DND-41 (cell line): ENCODE data around the gene EXOC4.

Experiments
- ATAC-seq: fragments of 200-7000 bp; cut with Tn5 transposase; 3 replicates; pipeline ENCODE4 v1.9.1; 2021; ENCODE audit warnings: low read depth; ENCODE audit not compliant: insufficient read depth
- DNase-seq: peaks from one replicate; pipeline ENCODE4 v3.0.0-alpha.2; 2020
- H2AFZ ChIP-seq: 2 replicates; pipeline ENCODE4 v1.6.0; 2012; ENCODE audit warnings: low read depth, low read length
- H3K27ac ChIP-seq: 2 replicates; pipeline ENCODE4 v1.5.1; 2012; ENCODE audit warnings: low read length, inconsistent platforms
- H3K27me3 ChIP-seq: fragments of 200-600 bp; sonication (generic); 2 replicates; pipeline ENCODE4 v1.6.0; 2012; ENCODE audit warnings: low read length, mild to moderate bottlenecking, inconsistent platforms; ENCODE audit not compliant: insufficient read depth, poor library complexity
- H3K36me3 ChIP-seq: 2 replicates; pipeline ENCODE4 v1.5.1; 2012; ENCODE audit warnings: low read length, inconsistent platforms; ENCODE audit not compliant: insufficient read depth
- H3K4me1 ChIP-seq: 2 replicates; pipeline ENCODE4 v1.5.1; 2012; ENCODE audit warnings: mild to moderate bottlenecking, low read length; ENCODE audit not compliant: insufficient read depth
- H3K4me2 ChIP-seq: 2 replicates; pipeline ENCODE4 v1.6.0; 2012; ENCODE audit warnings: mild to moderate bottlenecking, moderate library complexity, low read length, inconsistent platforms; ENCODE audit not compliant: insufficient read depth
- H3K4me3 ChIP-seq, 2 experiments: fragments of 200-600 bp in 1 of 2; shearing (Covaris generic) in 1 of 2; 2 replicates each; pipeline ENCODE4 v1.5.1; 2012 to 2016; ENCODE audit warnings: inconsistent platforms in 2 of 2, low read length in 2 of 2, mild to moderate bottlenecking in 2 of 2, low read depth in 1 of 2, moderate library complexity in 1 of 2
- H3K79me2 ChIP-seq: 2 replicates; pipeline ENCODE4 v1.6.0; 2012; ENCODE audit warnings: low read length, inconsistent platforms; ENCODE audit not compliant: insufficient read depth
- H3K9ac ChIP-seq: 2 replicates; pipeline ENCODE4 v1.6.0; 2012; ENCODE audit warnings: low read depth, mild to moderate bottlenecking, inconsistent platforms, low read length, moderate library complexity
- H3K9me3 ChIP-seq: 2 replicates; pipeline ENCODE4 v1.5.1; 2012; ENCODE audit warnings: low read length, moderate library complexity, mild to moderate bottlenecking, inconsistent platforms; ENCODE audit not compliant: insufficient read depth, severe bottlenecking
- H4K20me1 ChIP-seq: 2 replicates; pipeline ENCODE4 v1.6.0; 2012; ENCODE audit warnings: low read length; ENCODE audit not compliant: insufficient read depth
- CTCF ChIP-seq: IDR thresholded peaks from 2 replicates; pipeline ENCODE4 v1.5.1; 2012; ENCODE audit warnings: borderline replicate concordance, low read length, moderate library complexity, mild to moderate bottlenecking; ENCODE audit not compliant: poor library complexity, severe bottlenecking; ENCODE audit errors: extremely low read depth
- EZH2 ChIP-seq: IDR thresholded peaks from 3 replicates; pipeline ENCODE4 v1.6.1; 2012; ENCODE audit warnings: borderline replicate concordance, low read depth, mild to moderate bottlenecking, moderate library complexity, low read length, inconsistent platforms; ENCODE audit not compliant: severe bottlenecking

EXOC4 gene

GRCh38 chr7:133839121-133839520 lies 586.2 kb downstream of the EXOC4 start:
- H3K27me3 ChIP-seq: no peaks in the 10 kb centered on the region
- no peak overlapping the region for H2AFZ ChIP-seq
- H3K4me1 ChIP-seq: no peaks in the 10 kb centered on the region
- no peak overlapping the region for H3K9ac ChIP-seq
- no peak overlapping the region for H3K27ac ChIP-seq
- H4K20me1 ChIP-seq: no peaks in the 10 kb centered on the region
- no peak overlapping the region for H3K4me3 ChIP-seq
- H3K36me3 ChIP-seq: no peaks in the 10 kb centered on the region
- no peaks in the 10 kb centered on the region for H3K9me3 ChIP-seq
- no peak overlapping the region for H3K4me2 ChIP-seq
- no peak for TF ChIP-seq CTCF
- TF ChIP-seq EZH2: no peak
- no peak for DNase-seq
- ATAC-seq: no peak
- no peaks in the 10 kb centered on the region for H3K79me2 ChIP-seq

DNA sequence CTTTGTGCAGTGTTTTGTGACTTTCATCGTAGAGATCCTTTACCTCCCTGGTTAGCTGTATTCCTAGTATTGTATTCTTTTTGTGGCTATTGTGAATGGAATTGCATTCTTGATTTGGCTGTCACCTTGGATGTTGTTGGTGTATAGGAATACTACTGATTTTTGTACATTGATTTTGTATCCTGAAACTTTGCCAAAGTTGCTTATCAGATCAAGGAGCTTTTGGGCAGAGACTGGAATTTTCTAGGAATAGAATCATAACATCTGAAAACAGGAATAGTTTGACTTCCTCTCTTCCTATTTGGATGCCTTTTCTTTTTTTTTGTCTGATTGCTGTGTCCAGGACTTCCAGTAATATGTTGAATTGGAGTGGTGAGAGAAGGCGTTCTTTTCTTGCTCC lies 590.5 kb downstream of the EXOC4 start:
- H3K9me3 ChIP-seq: no peaks in the 10 kb centered on the region
- no peaks in the 10 kb centered on the region for H3K36me3 ChIP-seq
- 0 out of 2 replicates have a peak, but pooled peaks cover 4% of the 10 kb centered on the region for H3K4me1 ChIP-seq
- H4K20me1 ChIP-seq: no peaks in the 10 kb centered on the region
- H3K4me2 ChIP-seq: no peak overlapping the region
- no peak overlapping the region for H3K9ac ChIP-seq
- no peak overlapping the region for H2AFZ ChIP-seq
- ATAC-seq: no peak
- no peaks in the 10 kb centered on the region for H3K79me2 ChIP-seq
- no peak for TF ChIP-seq EZH2
- TF ChIP-seq CTCF: no peak
- no peak for DNase-seq
- H3K4me3 ChIP-seq: no peak overlapping the region
- no peak overlapping the region for H3K27ac ChIP-seq
- H3K27me3 ChIP-seq: no peaks in the 10 kb centered on the region

DNA sequence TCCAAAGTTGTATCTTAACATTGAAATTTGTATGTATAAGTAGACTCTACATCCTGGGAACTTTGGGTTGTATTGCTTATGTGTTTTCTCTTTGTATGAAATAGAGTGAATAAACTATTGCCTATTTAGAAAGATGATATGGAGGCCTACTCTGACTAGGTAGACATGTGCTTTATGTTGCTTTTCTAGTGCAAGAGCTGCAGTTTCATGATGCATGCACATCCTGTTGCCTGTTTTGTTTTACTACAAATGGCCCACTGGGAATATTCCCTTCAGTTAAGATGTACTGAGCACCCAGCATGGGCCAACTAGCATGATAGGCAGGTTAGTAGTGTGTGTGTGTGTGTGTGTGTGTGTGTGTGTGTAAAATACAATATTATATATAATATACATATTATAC lies 592.1 kb downstream of the EXOC4 start:
- DNase-seq: no peak
- H2AFZ ChIP-seq: no peak overlapping the region
- H4K20me1 ChIP-seq: no peaks in the 10 kb centered on the region
- no peak for ATAC-seq
- TF ChIP-seq EZH2 (no peak), CTCF (no peak)
- H3K4me1 ChIP-seq: 0 out of 2 replicates have a peak, but pooled peaks cover 4% of the 10 kb centered on the region
- H3K27me3 ChIP-seq: no peaks in the 10 kb centered on the region
- no peak overlapping the region for H3K4me2 ChIP-seq
- H3K9me3 ChIP-seq: no peaks in the 10 kb centered on the region
- no peak overlapping the region for H3K4me3 ChIP-seq
- H3K27ac ChIP-seq: no peak overlapping the region
- no peaks in the 10 kb centered on the region for H3K79me2 ChIP-seq
- no peak overlapping the region for H3K9ac ChIP-seq
- no peaks in the 10 kb centered on the region for H3K36me3 ChIP-seq

DNA sequence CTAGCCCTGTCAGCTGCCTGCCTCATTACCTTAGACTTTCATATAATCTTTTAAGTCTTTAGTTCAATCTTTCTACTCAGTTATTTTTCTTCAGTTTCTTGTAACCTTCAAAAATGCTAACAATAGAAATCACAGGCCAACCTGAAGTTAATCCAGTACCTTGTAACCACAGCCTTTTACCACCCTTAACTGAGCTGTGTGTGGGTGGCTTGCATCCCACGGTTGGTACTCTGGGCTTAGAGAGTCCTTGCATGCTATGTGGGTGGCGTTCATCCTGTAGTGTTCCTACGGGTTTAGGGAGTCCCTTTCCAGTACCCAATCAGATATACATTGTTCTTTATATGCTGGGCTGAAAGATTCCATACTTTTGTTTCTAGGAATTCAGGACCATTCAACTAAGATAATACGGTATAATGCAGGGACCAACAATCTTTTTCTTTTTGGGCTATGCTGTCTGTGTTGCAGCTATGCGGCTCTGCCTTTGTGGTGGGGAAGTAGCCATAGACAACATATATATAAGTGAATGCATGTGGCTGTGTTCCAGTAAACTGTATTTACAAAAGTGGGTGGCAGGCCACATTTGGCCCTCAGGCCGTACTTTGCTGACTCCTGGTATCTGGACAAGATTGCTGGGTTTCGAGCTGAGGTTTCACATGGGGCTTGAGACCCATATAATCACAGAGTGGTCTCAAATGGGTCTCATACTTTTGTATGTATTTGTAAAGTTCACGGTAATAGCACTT lies 593.5 kb downstream of the EXOC4 start:
- Histone ChIP-seq H4K20me1 (no peaks in the 10 kb centered on the region), H3K27me3 (no peaks in the 10 kb centered on the region), H3K36me3 (no peaks in the 10 kb centered on the region), H2AFZ (no peak overlapping the region), H3K79me2 (no peaks in the 10 kb centered on the region), H3K4me2 (no peak overlapping the region), H3K9ac (no peak overlapping the region), H3K9me3 (no peaks in the 10 kb centered on the region), H3K4me3 (no peak overlapping the region), H3K4me1 (0 out of 2 replicates have a peak, but pooled peaks cover 4% of the 10 kb centered on the region), H3K27ac (no peak overlapping the region)
- TF ChIP-seq CTCF (no peak), EZH2 (no peak)
- ATAC-seq: peak; percentile 47; the same call in 1 of the 3 replicates
- no peak for DNase-seq
